Endothelial cell (in vitro differentiated cells): ENCODE results near the gene VEZF1. TPM values are rescaled to one million over a fixed set of nuclear protein-coding genes. Genes with fewer than 3 reads are reported as not detected.

Experiments used
- DNase-seq: peaks from one replicate; pipeline ENCODE4 v3.0.0; 2021; ENCODE audit warnings: low spot score
- H3K27ac Mint-ChIP-seq: one replicate; pipeline ENCODE4 v1.8.0; 2021; ENCODE audit warnings: mixed read lengths, inconsistent platforms; ENCODE audit not compliant: unreplicated experiment
- H3K27me3 Mint-ChIP-seq: one replicate; pipeline ENCODE4 v1.8.0; 2021; ENCODE audit warnings: mild to moderate bottlenecking, moderate library complexity, mixed read lengths, inconsistent platforms; ENCODE audit not compliant: unreplicated experiment
- H3K36me3 Mint-ChIP-seq: one replicate; pipeline ENCODE4 v1.8.0; 2021; ENCODE audit warnings: mild to moderate bottlenecking, low read depth, mixed read lengths, inconsistent platforms; ENCODE audit not compliant: unreplicated experiment
- H3K4me1 Mint-ChIP-seq: one replicate; pipeline ENCODE4 v1.8.0; 2021; ENCODE audit warnings: mild to moderate bottlenecking, mixed read lengths, inconsistent platforms; ENCODE audit not compliant: unreplicated experiment
- H3K4me3 Mint-ChIP-seq: one replicate; pipeline ENCODE4 v1.8.0; 2021; ENCODE audit warnings: mild to moderate bottlenecking, mixed read lengths, inconsistent platforms; ENCODE audit not compliant: unreplicated experiment
- H3K9me3 Mint-ChIP-seq: one replicate; pipeline ENCODE4 v1.8.0; 2021; ENCODE audit warnings: mixed read lengths, inconsistent platforms; ENCODE audit not compliant: unreplicated experiment
- CTCF ChIP-seq: fragments of 200-600 bp; sonication (generic); IDR thresholded peaks from one replicate; pipeline ENCODE4 v1.5.0; 2021; ENCODE audit warnings: antibody characterized with exemption; ENCODE audit not compliant: unreplicated experiment
- total RNA-seq: library from RNA; stranded (reverse); fragmentation: NEBNext Ultra II Directional; extraction: Animal tissue kit (Norgen Biotek cat#: 25700); gene quantifications from one replicate; pipeline ENCODE4 v1.2.1, GENCODE V29; 2021; ENCODE audit not compliant: unreplicated experiment

The VEZF1 gene
- total RNA-seq, 1 donor from 2014 or later = 43.7 TPM

DNA sequence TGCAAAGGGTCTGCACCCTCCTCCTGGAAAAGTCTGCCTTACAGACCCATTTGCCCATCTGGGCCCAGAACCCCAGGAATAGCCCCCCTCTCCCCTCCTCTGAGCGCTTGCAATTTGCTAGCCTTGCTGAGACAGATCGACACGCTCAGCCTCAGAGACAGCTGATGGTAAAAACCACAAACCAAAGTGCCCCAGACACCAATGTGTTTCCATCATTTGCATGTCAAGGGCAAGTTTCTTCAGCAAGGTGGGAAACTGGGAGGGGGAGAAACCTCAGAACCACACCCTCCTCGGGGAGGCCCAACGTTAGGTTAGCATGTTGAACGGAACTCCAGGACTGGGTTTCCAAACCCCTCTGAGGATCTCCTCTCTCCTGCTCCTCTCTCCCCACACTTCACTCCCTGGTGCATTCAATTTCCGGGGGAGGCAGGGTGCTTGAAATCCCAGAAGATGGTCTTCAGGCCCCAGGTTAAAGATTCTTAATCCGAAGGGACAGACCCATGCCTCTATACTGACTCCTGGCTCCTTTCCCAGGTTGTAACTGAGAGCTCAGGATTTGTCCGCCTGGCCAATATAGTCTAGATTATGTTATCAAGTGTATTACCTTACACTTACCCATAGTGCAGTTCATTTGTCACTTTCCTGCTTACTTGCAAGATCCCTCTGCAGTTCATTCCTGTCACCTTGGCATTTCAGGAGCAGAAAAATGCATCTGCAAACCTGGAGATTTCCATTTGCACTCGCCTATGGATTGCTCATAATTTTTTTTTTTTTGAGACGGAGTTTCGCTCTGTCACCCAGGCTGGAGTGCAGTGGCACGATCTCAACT is 31.5 kb downstream of the VEZF1 start:
- Mint-ChIP-seq H3K27me3 (peaks cover 19% of the 10 kb centered on the region), H3K36me3 (no peaks in the 10 kb centered on the region), H3K4me3 (peak overlapping the region; percentile 59), H3K9me3 (no peaks in the 10 kb centered on the region), H3K27ac (no peak overlapping the region), H3K4me1 (peaks cover 22% of the 10 kb centered on the region)
- DNase-seq = no peak
- TF ChIP-seq CTCF = no peak

DNA sequence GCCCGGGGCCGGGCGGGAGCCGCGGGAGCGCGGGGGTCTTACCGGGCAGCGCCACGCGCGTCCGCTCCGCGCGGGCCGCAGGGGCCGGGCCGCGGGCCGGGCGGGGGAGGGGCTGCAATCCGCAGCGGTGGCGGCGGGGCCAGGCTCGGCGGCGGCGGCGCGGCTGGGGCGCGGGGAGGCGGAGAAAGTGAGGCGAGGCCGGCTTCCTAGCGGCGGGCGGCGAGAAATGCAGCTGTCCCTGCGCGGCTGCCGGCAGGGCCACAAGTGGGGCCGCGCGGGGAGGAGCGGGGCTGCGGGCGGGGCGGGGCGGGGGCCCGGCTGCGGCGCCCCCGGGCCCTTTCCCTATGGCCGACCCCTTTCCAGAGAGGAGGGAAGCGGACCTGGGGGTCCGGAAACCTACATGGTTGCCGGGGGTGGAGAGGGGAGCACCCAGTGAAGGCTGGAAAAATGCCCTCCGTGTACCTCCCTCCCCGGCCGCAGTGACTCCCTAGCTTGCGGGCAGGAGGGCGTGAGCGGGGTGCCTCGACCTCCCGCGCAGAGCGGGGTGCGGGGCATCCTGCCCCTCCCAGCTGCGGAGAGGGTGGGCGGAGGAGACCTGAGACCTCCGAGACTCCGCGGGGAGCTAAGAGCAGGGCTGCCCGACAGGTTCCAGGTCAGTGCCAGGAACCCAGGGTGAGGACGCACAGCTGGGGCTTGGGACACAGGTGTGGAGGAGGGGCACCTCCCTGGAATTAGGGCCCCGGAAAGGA is 32.7 kb downstream of the VEZF1 start, which contains the start of gene CUEDC1:
CUEDC1 (minus strand) TSS at position 230 of the 749 bp plus-strand sequence. CDS start 69,848 bp downstream, outside the sequence.
- Mint-ChIP-seq H3K4me3 (peak within 1 kb of the TSS; percentile 92), H3K9me3 (no peaks in the 10 kb centered on the region), H3K36me3 (no peaks in the 10 kb centered on the region), H3K27ac (peak within 1 kb of the TSS; percentile 68), H3K4me1 (peaks cover 26% of the 10 kb centered on the region), H3K27me3 (peaks cover 19% of the 10 kb centered on the region)
- DNase-seq = peak; percentile 77
- TF ChIP-seq CTCF = peak; percentile 34

GRCh38 chr17:57954397-57955182 is 33.5 kb downstream of the VEZF1 start:
- peak; percentile 42 for DNase-seq
- TF ChIP-seq CTCF = no peak
- H3K27ac Mint-ChIP-seq = peak overlapping the region; percentile 68
- no peaks in the 10 kb centered on the region for H3K9me3 Mint-ChIP-seq
- H3K27me3 Mint-ChIP-seq = peaks cover 19% of the 10 kb centered on the region
- H3K4me1 Mint-ChIP-seq = peaks cover 26% of the 10 kb centered on the region
- H3K36me3 Mint-ChIP-seq = no peaks in the 10 kb centered on the region
- peak overlapping the region; percentile 92 for H3K4me3 Mint-ChIP-seq

- Mint-ChIP-seq H3K27ac (peak overlapping the region; percentile 68), H3K9me3 (no peaks in the 10 kb centered on the region), H3K27me3 (peaks cover 19% of the 10 kb centered on the region), H3K36me3 (no peaks in the 10 kb centered on the region), H3K4me1 (peaks cover 29% of the 10 kb centered on the region), H3K4me3 (peak overlapping the region; percentile 92)
- no peak for TF ChIP-seq CTCF
- DNase-seq = no peak
Measured at GRCh38 chr17:57953705-57954396, 34.2 kb downstream of the VEZF1 start.
